PC-9 (cell line): ENCODE measurements around the gene ADGRE1. TPM values are rescaled to one million over a fixed set of nuclear protein-coding genes. Genes with fewer than 3 reads are reported as not detected.

Experiments used
- BruUV-seq: library from RNA; stranded (reverse); fragments of 400-500 nt; replicated peaks from 2 replicates; lab custom pipeline; 2021; lab: Mats Ljungman, UMichigan
- CTCF ChIA-PET: fragments of 300-600 bp; sonication (Branson Sonifier 250); formaldehyde crosslinking; loops from one replicate; lab custom pipeline; 2022; ENCODE audit warnings: antibody characterized with exemption; lab: Charles Lee
- POLR2A ChIA-PET: fragments of 300-600 bp; sonication (Branson Sonifier 250); formaldehyde crosslinking; loops from one replicate; lab custom pipeline; 2022; ENCODE audit warnings: antibody characterized with exemption; ENCODE audit not compliant: unreplicated experiment; lab: Charles Lee
- DNase-seq, 2 experiments: peaks; one replicate each; pipeline versions ENCODE4 v3.0.0 to v3.0.0-alpha.2; 2015 to 2022; ENCODE audit warnings: mixed read lengths in 1 of 2
- H2AFZ ChIP-seq: fragments of 200-600 bp; sonication (generic); 2 replicates; pipeline ENCODE4 v1.8.1; 2017; ENCODE audit warnings: antibody characterized with exemption
- H3F3A ChIP-seq: fragments of 200-600 bp; sonication (generic); 2 replicates; pipeline ENCODE4 v1.8.1; 2017; ENCODE audit warnings: antibody characterized with exemption, mild to moderate bottlenecking, low read depth; ENCODE audit not compliant: insufficient read depth
- H3K27ac ChIP-seq: fragments of 200-600 bp; sonication (generic); 2 replicates; pipeline ENCODE4 v1.6.1; 2016; ENCODE audit warnings: mixed run types
- H3K27me3 ChIP-seq: fragments of 200-600 bp; sonication (generic); 2 replicates; pipeline ENCODE4 v1.6.1; 2016; ENCODE audit warnings: low read depth, mixed run types; ENCODE audit not compliant: insufficient read depth
- H3K36me3 ChIP-seq: fragments of 200-600 bp; sonication (generic); 2 replicates; pipeline ENCODE4 v1.6.1; 2016; ENCODE audit warnings: low read depth, mixed run types
- H3K4me1 ChIP-seq: fragments of 200-600 bp; sonication (generic); replicated peaks from 2 replicates; pipeline ENCODE4 v1.6.1; 2016; ENCODE audit warnings: mixed run types; ENCODE audit not compliant: insufficient read depth
- H3K4me2 ChIP-seq: fragments of 200-600 bp; sonication (generic); 2 replicates; pipeline ENCODE4 v1.6.1; 2017; ENCODE audit warnings: mixed run types
- H3K4me3 ChIP-seq: fragments of 200-600 bp; sonication (generic); 2 replicates; pipeline ENCODE4 v1.6.1; 2016; ENCODE audit warnings: mixed run types
- H3K79me2 ChIP-seq: fragments of 200-600 bp; sonication (generic); 2 replicates; pipeline ENCODE4 v1.6.1; 2017; ENCODE audit warnings: low read depth, mixed run types
- H3K9me2 ChIP-seq: fragments of 200-600 bp; sonication (generic); 2 replicates; pipeline ENCODE4 v1.8.1; 2017; ENCODE audit warnings: mild to moderate bottlenecking; ENCODE audit not compliant: insufficient read depth
- H3K9me3 ChIP-seq: fragments of 200-600 bp; sonication (generic); 2 replicates; pipeline ENCODE4 v1.8.1; 2016; ENCODE audit warnings: low read depth; ENCODE audit not compliant: insufficient read depth
- H4K20me1 ChIP-seq: fragments of 200-600 bp; sonication (generic); 2 replicates; pipeline ENCODE4 v1.8.1; 2017; ENCODE audit not compliant: insufficient read depth
- EZH2 ChIP-seq: fragments of 200-600 bp; sonication (generic); IDR thresholded peaks from 2 replicates; pipeline ENCODE4 v1.8.0; 2017; ENCODE audit warnings: antibody characterized with exemption, low read depth
- intact Hi-C: fragments of 100-400 bp; cut with micrococcal nuclease; formaldehyde crosslinking; loops from one replicate; pipeline ENCODE4 v1.10.0; 2022; ENCODE audit not compliant: unreplicated experiment
- total RNA-seq: library from RNA; stranded (reverse); gene quantifications from 2 replicates; pipeline ENCODE4 v1.2.3, GENCODE V29; 2021
- TF ChIP-seq, protein P1 (sequence below): fragments of 200-600 bp; sonication (generic); conservative IDR thresholded peaks from 2 replicates; pipeline ENCODE4 v1.6.1; 2017; ENCODE audit warnings: mixed run types, antibody characterized with exemption, mild to moderate bottlenecking, moderate library complexity

ADGRE1 gene
- total RNA-seq, 1 experiment from 2014 or later = not detected

DNA sequence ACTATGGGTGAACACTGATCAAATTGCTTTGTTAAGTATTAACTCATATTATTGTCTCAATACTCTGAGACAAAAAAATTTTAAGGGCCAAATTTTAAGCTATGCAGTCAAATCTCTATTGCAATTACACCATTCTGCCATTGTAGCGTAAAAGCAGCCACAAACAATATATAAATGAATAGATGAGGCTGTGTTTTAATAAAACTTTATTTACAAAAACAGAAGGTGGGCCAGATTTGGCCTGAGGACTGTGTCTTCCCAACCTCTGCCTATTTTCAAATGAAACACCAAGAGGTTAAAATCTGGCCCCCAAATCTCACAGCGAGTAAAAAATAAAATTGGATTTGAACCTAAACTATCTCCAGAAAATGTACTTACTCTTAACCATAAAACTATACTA is 82.1 kb downstream of the ADGRE1 start:
- no peak overlapping the region for H3K4me3 ChIP-seq
- no peaks in the 10 kb centered on the region for H4K20me1 ChIP-seq
- H3K4me1 ChIP-seq = no peaks in the 10 kb centered on the region
- no peaks in the 10 kb centered on the region for H3K9me2 ChIP-seq
- peaks cover 43% of the 10 kb centered on the region for H3K27me3 ChIP-seq
- no peaks in the 10 kb centered on the region for H3K36me3 ChIP-seq
- no peaks in the 10 kb centered on the region for H3F3A ChIP-seq
- no TSS peak for BruUV-seq
- no peaks in the 10 kb centered on the region for H3K9me3 ChIP-seq
- H3K4me2 ChIP-seq = no peak overlapping the region
- intact Hi-C loops = no loop called here
- no peak overlapping the region for H3K27ac ChIP-seq
- ChIA-PET CTCF (no interaction called here), POLR2A (no interaction called here)
- no peak overlapping the region for H2AFZ ChIP-seq
- TF ChIP-seq, protein P1, sequence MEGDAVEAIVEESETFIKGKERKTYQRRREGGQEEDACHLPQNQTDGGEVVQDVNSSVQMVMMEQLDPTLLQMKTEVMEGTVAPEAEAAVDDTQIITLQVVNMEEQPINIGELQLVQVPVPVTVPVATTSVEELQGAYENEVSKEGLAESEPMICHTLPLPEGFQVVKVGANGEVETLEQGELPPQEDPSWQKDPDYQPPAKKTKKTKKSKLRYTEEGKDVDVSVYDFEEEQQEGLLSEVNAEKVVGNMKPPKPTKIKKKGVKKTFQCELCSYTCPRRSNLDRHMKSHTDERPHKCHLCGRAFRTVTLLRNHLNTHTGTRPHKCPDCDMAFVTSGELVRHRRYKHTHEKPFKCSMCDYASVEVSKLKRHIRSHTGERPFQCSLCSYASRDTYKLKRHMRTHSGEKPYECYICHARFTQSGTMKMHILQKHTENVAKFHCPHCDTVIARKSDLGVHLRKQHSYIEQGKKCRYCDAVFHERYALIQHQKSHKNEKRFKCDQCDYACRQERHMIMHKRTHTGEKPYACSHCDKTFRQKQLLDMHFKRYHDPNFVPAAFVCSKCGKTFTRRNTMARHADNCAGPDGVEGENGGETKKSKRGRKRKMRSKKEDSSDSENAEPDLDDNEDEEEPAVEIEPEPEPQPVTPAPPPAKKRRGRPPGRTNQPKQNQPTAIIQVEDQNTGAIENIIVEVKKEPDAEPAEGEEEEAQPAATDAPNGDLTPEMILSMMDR = no peak
- no peak for TF ChIP-seq EZH2
- no peaks in the 10 kb centered on the region for H3K79me2 ChIP-seq
- DNase-seq = no peak

DNA sequence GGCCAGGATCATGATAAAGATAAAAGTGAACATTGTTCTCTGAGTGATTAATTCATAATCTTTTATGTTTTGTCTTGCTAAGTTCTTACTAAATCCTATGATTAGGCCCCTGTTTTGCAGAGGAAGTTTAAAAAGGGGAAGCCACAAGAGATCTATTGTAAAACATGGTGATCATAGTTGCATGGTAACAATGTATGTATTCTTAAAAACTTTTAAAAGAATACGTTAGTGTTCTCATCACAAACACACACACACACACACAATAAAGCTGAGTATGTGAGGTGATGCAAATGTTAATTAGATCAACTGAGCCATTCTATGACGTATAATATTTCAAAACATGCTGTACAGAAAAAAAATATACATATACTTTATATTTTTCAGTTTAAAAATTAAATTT is 82.6 kb downstream of the ADGRE1 start:
- CTCF ChIA-PET = no interaction called here
- Histone ChIP-seq H3K79me2 (no peaks in the 10 kb centered on the region), H3K9me2 (no peaks in the 10 kb centered on the region), H4K20me1 (no peaks in the 10 kb centered on the region), H3K27ac (no peak overlapping the region), H3K4me3 (no peak overlapping the region), H2AFZ (no peak overlapping the region), H3K4me1 (no peaks in the 10 kb centered on the region), H3K9me3 (no peaks in the 10 kb centered on the region), H3F3A (no peaks in the 10 kb centered on the region), H3K4me2 (no peak overlapping the region), H3K36me3 (no peaks in the 10 kb centered on the region), H3K27me3 (peaks cover 48% of the 10 kb centered on the region)
- POLR2A ChIA-PET = no interaction called here
- BruUV-seq = no TSS peak
- no peak for DNase-seq
- no peak for TF ChIP-seq EZH2
- TF ChIP-seq, protein P1 = no peak
- intact Hi-C loops = no loop called here

DNA sequence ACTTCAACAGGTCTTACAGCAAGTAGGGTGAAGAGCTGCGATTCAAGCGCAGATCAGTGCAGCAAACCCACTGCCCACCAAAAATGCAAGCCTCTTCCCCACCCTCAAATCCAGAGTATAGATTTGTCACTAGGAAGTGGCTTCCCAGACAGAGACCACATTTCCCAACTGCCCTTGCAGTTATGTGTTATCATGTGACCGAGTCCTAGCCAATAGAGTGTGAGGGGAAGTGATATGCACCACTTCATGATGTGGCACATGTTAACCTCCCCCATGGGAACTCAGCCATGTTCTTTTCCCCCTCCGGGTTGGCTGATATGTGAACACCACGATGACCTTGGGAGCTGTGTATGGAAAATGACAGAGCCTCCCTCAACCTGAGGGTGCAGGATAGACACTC is 83.1 kb downstream of the ADGRE1 start:
- no peaks in the 10 kb centered on the region for H3K9me2 ChIP-seq
- intact Hi-C loops = no loop called here
- H3K4me3 ChIP-seq = no peak overlapping the region
- H3K79me2 ChIP-seq = no peaks in the 10 kb centered on the region
- ChIA-PET POLR2A (no interaction called here), CTCF (no interaction called here)
- H3K9me3 ChIP-seq = no peaks in the 10 kb centered on the region
- H4K20me1 ChIP-seq = no peaks in the 10 kb centered on the region
- no peaks in the 10 kb centered on the region for H3K4me1 ChIP-seq
- no peak overlapping the region for H3K27ac ChIP-seq
- no peak for TF ChIP-seq EZH2
- TF ChIP-seq, protein P1 = no peak
- H3K4me2 ChIP-seq = no peak overlapping the region
- H3F3A ChIP-seq = no peaks in the 10 kb centered on the region
- H2AFZ ChIP-seq = no peak overlapping the region
- H3K36me3 ChIP-seq = no peaks in the 10 kb centered on the region
- H3K27me3 ChIP-seq = peaks cover 53% of the 10 kb centered on the region
- DNase-seq = no peak
- no TSS peak for BruUV-seq
